ENCODE results near the gene PGAM5. TPM values are rescaled to one million over a fixed set of nuclear protein-coding genes. Genes with fewer than 3 reads are reported as not detected.

The PGAM5 gene
- total and polyA plus RNA-seq, 2 experiments from 2014 or later, result 10.2 to 28.7 TPM

DNA sequence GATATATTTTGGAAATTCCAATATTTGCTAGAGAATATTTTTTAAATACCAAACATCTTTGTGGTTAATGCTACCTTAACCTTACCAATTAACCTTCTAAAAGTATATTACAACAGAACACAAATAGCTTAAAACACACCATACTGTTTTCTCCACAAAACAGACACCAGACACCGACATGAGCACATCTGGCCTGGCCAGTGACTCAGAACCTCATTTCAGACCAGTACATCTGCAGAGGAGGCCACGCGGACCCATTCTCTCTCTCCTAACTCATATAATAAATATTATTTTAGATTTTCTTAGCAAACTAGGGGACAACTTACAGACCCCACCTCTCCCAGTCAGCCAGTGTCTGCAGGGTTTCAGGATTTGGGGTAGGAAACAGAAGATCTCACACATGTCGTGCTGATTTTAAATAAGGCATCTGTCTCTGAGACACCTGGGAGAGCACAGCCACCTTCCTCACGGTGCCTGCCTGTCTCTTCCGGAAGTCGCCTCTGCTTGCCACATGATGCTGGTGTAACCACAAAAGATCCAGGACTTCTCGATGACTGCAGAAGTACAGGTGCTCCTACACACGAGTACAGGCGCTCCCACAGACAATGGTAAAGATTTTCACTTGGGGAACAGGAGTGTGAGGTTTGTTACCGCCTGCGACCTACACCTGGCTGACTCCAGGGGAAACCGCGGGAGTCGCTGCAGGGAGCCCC is 60.6 kb downstream of the PGAM5 start:
- H3K27ac ChIP-seq, result no peak overlapping the region
- peaks cover 62% of the 10 kb centered on the region for H3K36me3 ChIP-seq (ENCODE audit: low read depth)
- H3K79me2 ChIP-seq (ENCODE audit: insufficient read depth), result peaks cover 45% of the 10 kb centered on the region
- no peaks in the 10 kb centered on the region for H3K9me2 ChIP-seq (ENCODE audit: insufficient read depth)
- H3K9ac ChIP-seq, result no peak overlapping the region
- H2AFZ ChIP-seq, result no peak overlapping the region
- H3K27me3 ChIP-seq (replicated peaks; ENCODE audit: insufficient read depth), result no peaks in the 10 kb centered on the region
- no peak overlapping the region for H3K4me3 ChIP-seq
- no peak overlapping the region for H3K4me2 ChIP-seq (ENCODE audit: unreplicated experiment)
- peaks cover 22% of the 10 kb centered on the region; the same call in 1 of the 2 replicates for H3K4me1 ChIP-seq (ENCODE audit: insufficient read depth)
- H4K20me1 ChIP-seq (ENCODE audit: insufficient read depth), result no peaks in the 10 kb centered on the region
- no peak for TF ChIP-seq EZH2 (IDR thresholded peaks at IDR 0.05; ENCODE audit: insufficient read depth, poor library complexity, severe bottlenecking)
- TF ChIP-seq EZH2phosphoT487 (IDR thresholded peaks at IDR 0.05; ENCODE audit: insufficient read depth, low read depth), result no peak
- H3F3A ChIP-seq (ENCODE audit: insufficient read depth), result peaks cover 54% of the 10 kb centered on the region
- WGBS, 2 experiments (ENCODE audit: low coverage in 1 of 2, low lambda C conversion rate in 2 of 2, missing lambda C conversion rate in 2 of 2), result 95 to 96% methylated on average over 15 of the region's 15 CpGs
- DNase-seq, result peak; percentile 45
- in situ Hi-C loops (cut with MboI), result no loop called here
- H3K9me3 ChIP-seq (ENCODE audit: low read depth), result no peaks in the 10 kb centered on the region

Small RNA genes lying within 50 kb of the gene (small RNA-seq; reads per million reads assigned to genes)
- not detected for gene RNA5SP379 (ENCODE audit: low read depth, low replicate concordance)

Other genes starting within 250 kb of the PGAM5 start
- gene FBRSL1, start 220.7 kb upstream of the PGAM5 start, total RNA-seq (2014; rRNA removed; shearing (Covaris generic)), result 3.7 and 4.6 TPM in 2 replicates
- gene FBRSL1, start 220.7 kb upstream of the PGAM5 start, polyA plus RNA-seq (2016; fragmentation: Nextera tagmentation; extraction: Ambion mirVana), result 0.63 and 0.86 TPM in 2 replicates
- not detected in 2 replicates for gene LRCOL1, start 100.3 kb upstream of the PGAM5 start, total RNA-seq (2014; rRNA removed; shearing (Covaris generic))
- not detected in 2 replicates for gene LRCOL1, start 100.3 kb upstream of the PGAM5 start, polyA plus RNA-seq (2016; fragmentation: Nextera tagmentation; extraction: Ambion mirVana)
- not detected in 2 replicates for gene P2RX2, start 92.1 kb upstream of the PGAM5 start, total RNA-seq (2014; rRNA removed; shearing (Covaris generic))
- gene P2RX2, start 92.1 kb upstream of the PGAM5 start, polyA plus RNA-seq (2016; fragmentation: Nextera tagmentation; extraction: Ambion mirVana), result not detected in 2 replicates
- gene POLE, start 23.5 kb upstream of the PGAM5 start, total RNA-seq (2014; rRNA removed; shearing (Covaris generic)), result 9.5 and 16.2 TPM in 2 replicates
- gene POLE, start 23.5 kb upstream of the PGAM5 start, polyA plus RNA-seq (2016; fragmentation: Nextera tagmentation; extraction: Ambion mirVana), result 5.2 and 6.0 TPM in 2 replicates
- gene PXMP2, start 23.3 kb upstream of the PGAM5 start, total RNA-seq (2014; rRNA removed; shearing (Covaris generic)), result 26.3 and 28.5 TPM in 2 replicates
- 36.5 and 37.2 TPM in 2 replicates for gene PXMP2, start 23.3 kb upstream of the PGAM5 start, polyA plus RNA-seq (2016; fragmentation: Nextera tagmentation; extraction: Ambion mirVana)
- 69.6 and 83.3 TPM in 2 replicates for gene ANKLE2, start 51.0 kb downstream of the PGAM5 start, total RNA-seq (2014; rRNA removed; shearing (Covaris generic))
- 48.3 and 49.4 TPM in 2 replicates for gene ANKLE2, start 51.0 kb downstream of the PGAM5 start, polyA plus RNA-seq (2016; fragmentation: Nextera tagmentation; extraction: Ambion mirVana)
- 80.3 and 118 TPM in 2 replicates for gene GOLGA3, start 118.0 kb downstream of the PGAM5 start, total RNA-seq (2014; rRNA removed; shearing (Covaris generic))
- 37.5 and 38.1 TPM in 2 replicates for gene GOLGA3, start 118.0 kb downstream of the PGAM5 start, polyA plus RNA-seq (2016; fragmentation: Nextera tagmentation; extraction: Ambion mirVana)
- gene CHFR, start 176.8 kb downstream of the PGAM5 start, total RNA-seq (2014; rRNA removed; shearing (Covaris generic)), result 26.5 and 29.5 TPM in 2 replicates
- 24.3 and 24.4 TPM in 2 replicates for gene CHFR, start 176.8 kb downstream of the PGAM5 start, polyA plus RNA-seq (2016; fragmentation: Nextera tagmentation; extraction: Ambion mirVana)
- gene ZNF605, start 245.5 kb downstream of the PGAM5 start, total RNA-seq (2014; rRNA removed; shearing (Covaris generic)), result 9.2 and 15.6 TPM in 2 replicates
- 5.7 and 7.5 TPM in 2 replicates for gene ZNF605, start 245.5 kb downstream of the PGAM5 start, polyA plus RNA-seq (2016; fragmentation: Nextera tagmentation; extraction: Ambion mirVana)